Endothelial cell of umbilical vein (primary cell): ENCODE data around the gene SLC7A4.
"Not testable (repeated sequence)": the region's sequence is repeated elsewhere in the genome, so short reads cannot be mapped to it uniquely, and the experiment has no call there.

Experiments
- CTCF ChIP-seq, 2 donors: IDR thresholded peaks; 1 replicate in 1 of 2; 2 replicates in 1 of 2; pipeline ENCODE4 v1.5.1; 2011; ENCODE audit warnings: low read length in 2 of 2, mild to moderate bottlenecking in 2 of 2, moderate library complexity in 2 of 2, control low read depth in 1 of 2, inconsistent platforms in 1 of 2, low read depth in 1 of 2; ENCODE audit not compliant: insufficient read depth in 1 of 2; ENCODE audit errors: extremely low read depth in 1 of 2
- EZH2 ChIP-seq: IDR thresholded peaks from 2 replicates; pipeline ENCODE4 v1.6.1; 2012; ENCODE audit warnings: borderline replicate concordance, low read depth, mild to moderate bottlenecking, moderate library complexity, low read length, inconsistent platforms; ENCODE audit not compliant: severe bottlenecking
- GATA2 ChIP-seq: IDR thresholded peaks from 2 replicates; pipeline ENCODE4 v1.7.0; 2011; ENCODE audit warnings: low read depth, mild to moderate bottlenecking, moderate library complexity, mixed read lengths, low read length; ENCODE audit not compliant: insufficient read length, insufficient read depth
- JUN ChIP-seq: IDR thresholded peaks from 2 replicates; pipeline ENCODE4 v1.6.1; 2011; ENCODE audit warnings: borderline replicate concordance, low read depth; ENCODE audit not compliant: insufficient read length, insufficient read depth
- MAX ChIP-seq: IDR thresholded peaks from 2 replicates; pipeline ENCODE4 v1.6.1; 2011; ENCODE audit not compliant: insufficient read depth, insufficient read length
- MYC ChIP-seq: IDR thresholded peaks from one replicate; pipeline ENCODE4 v1.6.1; 2011; ENCODE audit warnings: mild to moderate bottlenecking, low read depth, low read length
- POLR2A ChIP-seq: IDR thresholded peaks from 2 replicates; pipeline ENCODE4 v1.6.1; 2012; ENCODE audit warnings: low read depth, mild to moderate bottlenecking, control low read depth, low read length
- POLR2AphosphoS5 ChIP-seq: IDR thresholded peaks from 2 replicates; pipeline ENCODE4 v1.6.1; 2012; ENCODE audit warnings: low read depth, mild to moderate bottlenecking, control low read depth, low read length, moderate library complexity; ENCODE audit not compliant: insufficient read depth

- not testable (repeated sequence) for TF ChIP-seq CTCF (IDR thresholded peaks at IDR 0.05; ENCODE audit: extremely low read depth in 1 of 2, insufficient read depth in 1 of 2, low read depth in 1 of 2, low read length in 2 of 2); MYC; POLR2AphosphoS5; MAX; JUN; POLR2A; EZH2; GATA2
Observed at GRCh38 chr22:21060363-21060762, 28.0 kb upstream of the SLC7A4 start.
